Gastrocnemius medialis (tissue), 4 donors: ENCODE data around the gene COL4A3.

Experiments
- POLR2A ChIP-seq, 2 donors: fragments of 450-650 bp; IDR thresholded peaks; one replicate each; pipeline ENCODE4 v1.6.1; 2017; ENCODE audit warnings: antibody characterized with exemption in 2 of 2, mild to moderate bottlenecking in 2 of 2, moderate library complexity in 2 of 2
- TF ChIP-seq, protein P1 (sequence below), 5 experiments: fragments of 450-650 bp in 3 of 5; fragments of 200-600 bp in 2 of 5; sonication (generic) in 2 of 5; IDR thresholded peaks in 4 of 5; conservative IDR thresholded peaks in 1 of 5; 1 replicate in 4 of 5; 2 replicates in 1 of 5; pipeline ENCODE4 v1.5.1; 2016 to 2019; ENCODE audit warnings: antibody characterized with exemption in 5 of 5, mild to moderate bottlenecking in 3 of 5, moderate library complexity in 3 of 5

GRCh38 chr2:227222292-227222691 lies 57.9 kb downstream of the COL4A3 start:
- TF ChIP-seq, protein P1, sequence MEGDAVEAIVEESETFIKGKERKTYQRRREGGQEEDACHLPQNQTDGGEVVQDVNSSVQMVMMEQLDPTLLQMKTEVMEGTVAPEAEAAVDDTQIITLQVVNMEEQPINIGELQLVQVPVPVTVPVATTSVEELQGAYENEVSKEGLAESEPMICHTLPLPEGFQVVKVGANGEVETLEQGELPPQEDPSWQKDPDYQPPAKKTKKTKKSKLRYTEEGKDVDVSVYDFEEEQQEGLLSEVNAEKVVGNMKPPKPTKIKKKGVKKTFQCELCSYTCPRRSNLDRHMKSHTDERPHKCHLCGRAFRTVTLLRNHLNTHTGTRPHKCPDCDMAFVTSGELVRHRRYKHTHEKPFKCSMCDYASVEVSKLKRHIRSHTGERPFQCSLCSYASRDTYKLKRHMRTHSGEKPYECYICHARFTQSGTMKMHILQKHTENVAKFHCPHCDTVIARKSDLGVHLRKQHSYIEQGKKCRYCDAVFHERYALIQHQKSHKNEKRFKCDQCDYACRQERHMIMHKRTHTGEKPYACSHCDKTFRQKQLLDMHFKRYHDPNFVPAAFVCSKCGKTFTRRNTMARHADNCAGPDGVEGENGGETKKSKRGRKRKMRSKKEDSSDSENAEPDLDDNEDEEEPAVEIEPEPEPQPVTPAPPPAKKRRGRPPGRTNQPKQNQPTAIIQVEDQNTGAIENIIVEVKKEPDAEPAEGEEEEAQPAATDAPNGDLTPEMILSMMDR (IDR thresholded peaks at IDR 0.05 in 4 of 5, conservative IDR thresholded peaks at IDR 0.05 in 1 of 5), result no peak
- TF ChIP-seq POLR2A (IDR thresholded peaks at IDR 0.05), result no peak
